ENCODE measurements around the gene ZNF524. TPM values are rescaled to one million over a fixed set of nuclear protein-coding genes. Genes with fewer than 3 reads are reported as not detected.

ZNF524 gene
- total and polyA plus RNA-seq, 10 of the 15 experiments (the other 5 are each of a cell fraction or from before 2014, with no cell fraction given), result 0.47 to 18.6 (median 12.4) TPM; not detected in 1

DNA sequence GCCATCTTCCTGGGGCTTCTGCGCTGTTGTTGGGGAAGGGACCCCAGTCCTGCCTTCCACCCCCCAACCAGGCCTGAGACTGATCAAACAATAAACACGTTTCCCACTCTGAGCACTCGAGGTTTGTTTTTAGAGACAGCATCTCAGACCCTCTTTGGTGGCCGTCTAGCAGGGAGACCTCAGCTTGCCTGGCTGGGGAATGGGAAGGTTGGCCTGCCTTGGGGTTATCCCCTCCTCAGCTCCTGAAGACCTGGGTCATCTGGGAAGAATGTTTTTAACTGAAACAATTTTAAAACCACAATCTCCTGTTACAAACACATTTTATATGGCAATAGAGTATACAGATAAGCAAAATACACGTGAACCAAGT, 45.4 kb downstream of the ZNF524 start:
- Histone ChIP-seq H3K9me3 (replicated peaks; ENCODE audit: control insufficient read depth, insufficient read depth, low read length) (no peaks in the 10 kb centered on the region), H3K9ac (ENCODE audit: control insufficient read depth, insufficient read depth, low read length) (peak overlapping the region; percentile 10; the same call in 1 of the 2 replicates), H3K36me3 (ENCODE audit: control insufficient read depth in 2 of 2, insufficient read depth in 2 of 2, low read length in 1 of 2) (0 out of 4 replicates have a peak, but pooled peaks cover 0 to 2% of the 10 kb centered on the region in 2 experiments), H2AFZ (ENCODE audit: control insufficient read depth, low read depth, low read length) (no peak overlapping the region), H3K27ac (ENCODE audit: control insufficient read depth, insufficient read depth) (no peak overlapping the region), H3K4me1 (ENCODE audit: control insufficient read depth, insufficient read depth, low read length) (peaks cover 25% of the 10 kb centered on the region), H3K4me3 (peak overlapping the region; percentile 95; the same call in 1 of the 2 replicates), H3K27me3 (replicated peaks in 1 of 2; ENCODE audit: control insufficient read depth in 2 of 2, insufficient read depth in 2 of 2, low read length in 1 of 2) (no peaks in the 10 kb centered on the region), H3K79me2 (ENCODE audit: control insufficient read depth, insufficient read depth, low read length) (peaks cover 64% of the 10 kb centered on the region), H4K20me1 (ENCODE audit: control insufficient read depth, insufficient read depth) (no peaks in the 10 kb centered on the region), H3K4me2 (ENCODE audit: control insufficient read depth, insufficient read depth) (peak overlapping the region; percentile 91)
- intact Hi-C loops (cut with micrococcal nuclease; ENCODE audit: unreplicated experiment) (no loop called here), in situ Hi-C loops (cut with MboI) (no loop called here)
- BruUV-seq (replicated peaks), result no TSS peak
- FAIRE-seq, result no peak
- no peak for DNase-seq (ENCODE audit: low read depth, low spot score)
- WGBS (ENCODE audit: insufficient coverage, insufficient replicate concordance, low lambda C conversion rate, missing lambda C conversion rate), result 31% methylated on average over 5 of the region's 5 CpGs
- POLR2A ChIA-PET, result interaction anchor here (0.6 to 3.3 kb wide), 4 partner anchors 9 to 1184 kb away, joined by 3 to 20 read pairs (median 7); partner anchors contain the start of gene U2AF2
- TF ChIP-seq STAT3 (IDR thresholded peaks at IDR 0.05; ENCODE audit: low read depth, low read length), result no peak
- TF ChIP-seq NFIC (IDR thresholded peaks at IDR 0.05; ENCODE audit: low read depth, low read length), result no peak
- TF ChIP-seq, protein P1, sequence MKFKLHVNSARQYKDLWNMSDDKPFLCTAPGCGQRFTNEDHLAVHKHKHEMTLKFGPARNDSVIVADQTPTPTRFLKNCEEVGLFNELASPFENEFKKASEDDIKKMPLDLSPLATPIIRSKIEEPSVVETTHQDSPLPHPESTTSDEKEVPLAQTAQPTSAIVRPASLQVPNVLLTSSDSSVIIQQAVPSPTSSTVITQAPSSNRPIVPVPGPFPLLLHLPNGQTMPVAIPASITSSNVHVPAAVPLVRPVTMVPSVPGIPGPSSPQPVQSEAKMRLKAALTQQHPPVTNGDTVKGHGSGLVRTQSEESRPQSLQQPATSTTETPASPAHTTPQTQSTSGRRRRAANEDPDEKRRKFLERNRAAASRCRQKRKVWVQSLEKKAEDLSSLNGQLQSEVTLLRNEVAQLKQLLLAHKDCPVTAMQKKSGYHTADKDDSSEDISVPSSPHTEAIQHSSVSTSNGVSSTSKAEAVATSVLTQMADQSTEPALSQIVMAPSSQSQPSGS (IDR thresholded peaks at IDR 0.05; ENCODE audit: low read length), result no peak
- CTCF ChIA-PET, result interaction anchor here (0.6 to 4.6 kb wide), 5 partner anchors 8 to 179 kb away, joined by 3 to 52 read pairs (median 3); partner anchors contain the start of gene U2AF2
- ATAC-seq, result no peak
- RAD21 ChIA-PET (ENCODE audit: unreplicated experiment), result interaction anchor here (0.7 kb wide), 1 partner anchor 39 kb away, joined by 3 read pairs; no protein-coding TSS in a partner anchor
- SMC1A ChIA-PET (ENCODE audit: uncharacterized antibody, unreplicated experiment), result interaction anchor here (0.7 kb wide), 1 partner anchor 13 kb away, joined by 3 read pairs; no protein-coding TSS in a partner anchor

Measured in GM12878 (cell line).